ENCODE measurements around the gene RASA3.

The RASA3 gene

DNA sequence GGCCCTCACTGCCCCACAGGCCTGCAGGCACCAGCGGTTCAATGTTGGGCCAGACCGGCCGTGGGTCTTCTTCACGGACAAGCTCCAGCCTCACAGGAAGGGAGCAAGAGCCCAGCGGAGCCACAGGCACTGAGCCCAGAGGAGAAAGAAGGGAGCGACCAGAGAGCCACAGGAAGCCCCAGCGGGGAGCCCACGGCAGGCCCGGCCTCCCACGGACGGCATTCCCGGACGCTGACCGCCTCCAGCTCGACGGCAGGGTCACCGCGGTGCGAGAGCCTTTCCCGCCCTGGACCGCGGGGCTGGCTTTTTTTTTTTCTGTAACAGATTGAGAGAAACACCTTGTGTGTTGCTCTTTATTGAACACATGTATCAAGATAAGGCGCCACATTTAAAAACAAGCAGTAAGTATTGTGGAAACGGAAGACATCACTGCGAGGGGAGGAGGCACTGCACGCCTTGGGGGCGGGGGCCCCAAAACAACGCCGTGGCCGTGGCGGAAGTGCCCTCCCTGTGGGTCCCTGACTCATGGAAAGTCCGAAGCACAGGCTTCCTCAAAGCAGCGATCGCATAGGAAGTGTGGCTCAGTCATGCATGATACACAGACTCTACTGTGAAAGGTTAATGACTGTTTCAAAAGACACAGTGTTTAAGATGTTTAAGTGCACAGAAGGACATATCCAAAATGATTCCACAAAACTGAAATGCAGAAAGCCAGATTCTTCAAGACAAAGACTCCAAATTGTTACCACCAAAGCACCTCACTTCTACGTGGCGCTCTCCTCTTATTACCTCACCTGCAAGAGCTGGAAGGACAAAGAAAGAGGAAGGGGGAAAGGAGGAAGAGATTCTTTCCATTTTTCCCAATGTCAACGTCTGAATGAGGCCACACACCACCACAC lies 3.5 kb downstream of the RASA3 start:
- Histone ChIP-seq H3K36me3 (replicated peaks; ENCODE audit: low read depth, low read length) (no peaks in the 10 kb centered on the region), H3K4me3 (ENCODE audit: low read length) (peak overlapping the region; percentile 46), H4K20me1 (ENCODE audit: insufficient read depth, low read length) (0 out of 2 replicates have a peak, but pooled peaks cover under 1% of the 10 kb centered on the region), H3K9me3 (ENCODE audit: insufficient read depth, low read length) (no peaks in the 10 kb centered on the region), H3K27ac (ENCODE audit: low read length) (no peak overlapping the region), H3K79me2 (ENCODE audit: low read length) (no peaks in the 10 kb centered on the region), H3K4me2 (ENCODE audit: low read length) (peak overlapping the region; percentile 55), H3K4me1 (ENCODE audit: low read length) (peaks cover 19% of the 10 kb centered on the region), H2AFZ (ENCODE audit: low read depth, low read length) (no peak overlapping the region), H3K27me3 (ENCODE audit: low read depth, low read length) (peaks cover 30% of the 10 kb centered on the region), H3K9ac (ENCODE audit: low read length) (no peak overlapping the region)
- no peak for TF ChIP-seq EZH2phosphoT487 (IDR thresholded peaks at IDR 0.05; ENCODE audit: low read depth)
- TF ChIP-seq, protein P1, sequence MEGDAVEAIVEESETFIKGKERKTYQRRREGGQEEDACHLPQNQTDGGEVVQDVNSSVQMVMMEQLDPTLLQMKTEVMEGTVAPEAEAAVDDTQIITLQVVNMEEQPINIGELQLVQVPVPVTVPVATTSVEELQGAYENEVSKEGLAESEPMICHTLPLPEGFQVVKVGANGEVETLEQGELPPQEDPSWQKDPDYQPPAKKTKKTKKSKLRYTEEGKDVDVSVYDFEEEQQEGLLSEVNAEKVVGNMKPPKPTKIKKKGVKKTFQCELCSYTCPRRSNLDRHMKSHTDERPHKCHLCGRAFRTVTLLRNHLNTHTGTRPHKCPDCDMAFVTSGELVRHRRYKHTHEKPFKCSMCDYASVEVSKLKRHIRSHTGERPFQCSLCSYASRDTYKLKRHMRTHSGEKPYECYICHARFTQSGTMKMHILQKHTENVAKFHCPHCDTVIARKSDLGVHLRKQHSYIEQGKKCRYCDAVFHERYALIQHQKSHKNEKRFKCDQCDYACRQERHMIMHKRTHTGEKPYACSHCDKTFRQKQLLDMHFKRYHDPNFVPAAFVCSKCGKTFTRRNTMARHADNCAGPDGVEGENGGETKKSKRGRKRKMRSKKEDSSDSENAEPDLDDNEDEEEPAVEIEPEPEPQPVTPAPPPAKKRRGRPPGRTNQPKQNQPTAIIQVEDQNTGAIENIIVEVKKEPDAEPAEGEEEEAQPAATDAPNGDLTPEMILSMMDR (IDR thresholded peaks at IDR 0.05; ENCODE audit: low read depth, low read length): no peak

DNA sequence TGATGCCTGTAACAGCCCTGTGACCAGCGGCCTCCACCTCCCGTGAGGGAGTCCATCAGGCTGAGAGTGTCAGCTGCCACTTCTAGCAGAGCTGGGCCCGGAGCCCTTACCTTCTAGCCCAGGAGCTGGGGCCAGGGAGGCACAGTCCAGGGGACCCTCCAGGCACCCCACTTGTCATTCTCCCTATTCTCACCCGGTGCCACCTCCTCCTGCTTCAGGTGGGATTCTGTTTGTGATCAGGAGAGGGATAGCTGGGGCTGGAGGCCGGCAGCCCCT lies 4.1 kb downstream of the RASA3 start:
- TF ChIP-seq, protein P1 (IDR thresholded peaks at IDR 0.05; ENCODE audit: low read depth, low read length): no peak
- TF ChIP-seq EZH2phosphoT487 (IDR thresholded peaks at IDR 0.05; ENCODE audit: low read depth): no peak
- Histone ChIP-seq H3K79me2 (ENCODE audit: low read length) (no peaks in the 10 kb centered on the region), H3K4me3 (ENCODE audit: low read length) (no peak overlapping the region), H3K27me3 (ENCODE audit: low read depth, low read length) (peaks cover 30% of the 10 kb centered on the region), H3K4me1 (ENCODE audit: low read length) (peaks cover 19% of the 10 kb centered on the region), H4K20me1 (ENCODE audit: insufficient read depth, low read length) (no peaks in the 10 kb centered on the region), H2AFZ (ENCODE audit: low read depth, low read length) (no peak overlapping the region), H3K4me2 (ENCODE audit: low read length) (no peak overlapping the region), H3K36me3 (replicated peaks; ENCODE audit: low read depth, low read length) (no peaks in the 10 kb centered on the region), H3K27ac (ENCODE audit: low read length) (no peak overlapping the region), H3K9me3 (ENCODE audit: insufficient read depth, low read length) (no peaks in the 10 kb centered on the region), H3K9ac (ENCODE audit: low read length) (no peak overlapping the region)

DNA sequence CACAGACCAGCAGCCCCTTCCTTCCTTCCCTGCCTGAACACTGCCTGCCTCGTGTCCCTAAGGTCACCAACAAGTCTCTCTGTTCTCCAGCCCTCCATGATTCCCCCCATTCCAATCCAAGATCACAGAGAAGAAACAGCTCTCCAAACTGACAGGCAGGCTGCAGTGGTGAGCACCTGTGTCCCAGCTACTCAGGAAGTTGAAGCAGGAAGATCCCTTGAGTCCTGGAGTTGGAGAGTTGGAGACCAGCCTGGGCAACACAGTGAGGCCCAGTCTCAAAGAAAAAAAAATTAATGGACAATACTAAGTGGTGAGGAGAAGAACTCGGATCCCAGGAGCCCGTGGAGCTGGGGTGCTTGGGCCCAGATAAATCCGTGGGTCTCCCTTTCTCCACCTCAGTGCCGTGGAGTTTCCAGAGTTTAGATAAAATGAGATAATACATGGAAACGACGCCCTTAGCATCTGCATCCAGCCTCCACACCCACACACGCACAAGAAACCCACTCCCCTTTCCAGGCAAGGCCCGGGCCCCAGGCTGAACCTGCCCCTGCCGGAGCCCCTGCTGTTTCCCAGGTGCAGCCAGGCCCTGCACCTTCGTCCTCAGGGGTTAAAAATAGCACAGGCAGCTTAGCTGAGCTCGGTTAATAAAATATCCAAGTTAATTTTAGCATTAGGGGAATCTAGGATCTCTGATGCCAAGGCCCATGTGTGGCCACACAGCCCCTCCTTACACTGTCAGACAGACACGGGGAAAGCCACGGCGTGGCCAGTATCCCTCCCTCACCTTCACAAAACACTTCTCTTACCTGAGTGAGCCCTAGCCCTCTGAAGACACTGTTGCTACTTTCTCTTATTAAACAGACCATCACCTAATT lies 4.7 kb downstream of the RASA3 start:
- Histone ChIP-seq H4K20me1 (ENCODE audit: insufficient read depth, low read length) (no peaks in the 10 kb centered on the region), H3K27ac (ENCODE audit: low read length) (no peak overlapping the region), H3K4me1 (ENCODE audit: low read length) (peaks cover 19% of the 10 kb centered on the region), H3K27me3 (ENCODE audit: low read depth, low read length) (peaks cover 30% of the 10 kb centered on the region), H3K79me2 (ENCODE audit: low read length) (no peaks in the 10 kb centered on the region), H2AFZ (ENCODE audit: low read depth, low read length) (no peak overlapping the region), H3K4me2 (ENCODE audit: low read length) (no peak overlapping the region), H3K9ac (ENCODE audit: low read length) (no peak overlapping the region), H3K9me3 (ENCODE audit: insufficient read depth, low read length) (no peaks in the 10 kb centered on the region), H3K4me3 (ENCODE audit: low read length) (no peak overlapping the region), H3K36me3 (replicated peaks; ENCODE audit: low read depth, low read length) (no peaks in the 10 kb centered on the region)
- no peak for TF ChIP-seq EZH2phosphoT487 (IDR thresholded peaks at IDR 0.05; ENCODE audit: low read depth)
- TF ChIP-seq, protein P1 (IDR thresholded peaks at IDR 0.05; ENCODE audit: low read depth, low read length): no peak

All from OCI-LY3 (cell line).